ENCODE results near the gene ABTB2. TPM values are rescaled to one million over a fixed set of nuclear protein-coding genes. Genes with fewer than 3 reads are reported as not detected.

ABTB2 gene
- total and polyA plus RNA-seq, 9 of the 15 experiments (the other 6 are each of a cell fraction or from before 2014, with no cell fraction given), result 0.03 to 0.18 (median 0.12) TPM; not detected in 2

DNA sequence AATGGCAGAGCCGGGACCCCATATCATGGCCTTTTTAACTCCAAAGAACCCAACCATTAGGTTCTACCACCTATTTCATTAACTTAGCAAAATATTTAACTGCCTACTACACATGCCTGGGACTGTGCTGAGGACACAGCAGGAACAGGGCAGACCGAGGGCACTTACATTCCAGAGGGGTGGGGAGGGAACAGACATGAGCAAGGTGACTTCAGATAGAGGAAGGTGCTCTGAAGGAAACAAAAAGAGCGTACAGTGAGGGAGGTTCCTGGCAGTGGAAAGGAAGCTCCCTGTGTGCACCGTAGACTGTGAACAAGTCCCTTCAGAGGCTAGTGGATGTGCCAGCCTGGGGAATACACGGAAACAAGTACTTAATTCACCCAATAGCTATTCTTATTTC lies 169.6 kb downstream of the ABTB2 start (continued):
- TF ChIP-seq MLLT1 (IDR thresholded peaks at IDR 0.05) (no peak), ZSCAN29 (IDR thresholded peaks at IDR 0.05) (no peak), NELFE (IDR thresholded peaks at IDR 0.05; ENCODE audit: insufficient read depth, insufficient read length) (no peak), ZKSCAN3 (CRISPR knock-in tag; IDR thresholded peaks at IDR 0.05) (no peak), XRCC3 (IDR thresholded peaks at IDR 0.05) (no peak), ZNF707 (CRISPR knock-in tag; conservative IDR thresholded peaks at IDR 0.05) (no peak), DNMT1 (IDR thresholded peaks at IDR 0.05) (no peak), ATF3 (IDR thresholded peaks at IDR 0.05) (no peak), ATF3 (CRISPR knock-in tag; conservative IDR thresholded peaks at IDR 0.05) (no peak), ZNF224 (CRISPR knock-in tag; IDR thresholded peaks at IDR 0.05) (no peak)

All from K562 (cell line).